Heart left ventricle (tissue), 13 donors: ENCODE results near the gene DUSP28.

Experiments used
- CTCF ChIP-seq, 12 donors: fragments of 200-600 bp; sonication (generic) in 4 of 12; IDR thresholded peaks; one replicate each; pipeline versions ENCODE4 v1.5.0 to v1.8.0; 2018 to 2022; ENCODE audit warnings: antibody characterized with exemption in 12 of 12, mild to moderate bottlenecking in 5 of 12
- POLR2A ChIP-seq, 2 donors: fragments of 450-650 bp; IDR thresholded peaks; one replicate each; pipeline ENCODE4 v1.6.1; 2017; ENCODE audit warnings: antibody characterized with exemption in 2 of 2, mild to moderate bottlenecking in 2 of 2, moderate library complexity in 2 of 2
- donor health status: ischemic (EF 13 %, LVEDD 7.1; RV severe dilation, severe dysfunction).
- donor health status: DM: no; HTN: yes; CAD: no.
- donor health status: DM: no; HTN: no; CAD: no.
- donor health status: ischemic (EF 25% LVEDD 6.9; RV normal size, moderate dysfunction).
- donor health status: ischemic (EF 25% LVEDD 5.7; RV mildly dilated, moderate dysfunction).
- donor health status: ischemic (EF 35%, LVEDD 5.7; RV mildly dilated, moderate dysfunction).
- donor health status: nonischemic (EF 11% LVEDD 7.7; RV severe dilation, severe dysfunction).
- donor health status: DM: yes; HTN: yes; CAD: no.
- donor health status: PGD.
- donor health status: ischemic (EF 29% LVEDD 5.4; RV normal size, mild dysfunction).
- donor health status: nonischemic (EF 23%, LVEDD 6.1; RV moderate dilation, normal function).

GRCh38 chr2:240593026-240593702 lies 33.0 kb downstream of the DUSP28 start:
- no peak for TF ChIP-seq POLR2A (IDR thresholded peaks at IDR 0.05)
- no peak for TF ChIP-seq CTCF (IDR thresholded peaks at IDR 0.05)
